ENCODE results near the gene COL23A1.
A peak's percentile ranks its signal among the peaks of the same experiment; 100 is the strongest.

Gene COL23A1

DNA sequence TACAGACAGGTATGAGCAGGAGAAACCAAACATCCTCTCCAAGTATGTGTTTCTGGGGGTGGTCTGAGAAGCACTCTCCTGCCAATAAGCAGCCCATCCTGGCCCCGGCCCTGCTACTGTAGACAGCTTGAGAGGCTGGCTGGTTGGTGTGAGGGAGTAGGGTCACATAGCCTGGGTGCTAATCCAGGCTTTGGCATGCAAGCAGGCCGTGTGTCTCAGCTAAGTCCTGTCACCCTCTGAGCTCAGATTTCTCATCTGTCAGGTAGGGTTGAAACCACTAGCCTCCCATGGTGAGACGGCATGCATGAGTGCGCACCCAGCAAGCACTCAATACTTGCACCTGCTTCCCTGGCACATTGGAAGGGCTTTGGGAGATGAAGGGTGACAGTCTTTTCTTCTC, 307.8 kb downstream of the COL23A1 start:
- no peak for DNase-seq (ENCODE audit: low read depth)
- H3K4me3 ChIP-seq (ENCODE audit: low read depth, low read length) = no peak overlapping the region
- TF ChIP-seq, protein P1, sequence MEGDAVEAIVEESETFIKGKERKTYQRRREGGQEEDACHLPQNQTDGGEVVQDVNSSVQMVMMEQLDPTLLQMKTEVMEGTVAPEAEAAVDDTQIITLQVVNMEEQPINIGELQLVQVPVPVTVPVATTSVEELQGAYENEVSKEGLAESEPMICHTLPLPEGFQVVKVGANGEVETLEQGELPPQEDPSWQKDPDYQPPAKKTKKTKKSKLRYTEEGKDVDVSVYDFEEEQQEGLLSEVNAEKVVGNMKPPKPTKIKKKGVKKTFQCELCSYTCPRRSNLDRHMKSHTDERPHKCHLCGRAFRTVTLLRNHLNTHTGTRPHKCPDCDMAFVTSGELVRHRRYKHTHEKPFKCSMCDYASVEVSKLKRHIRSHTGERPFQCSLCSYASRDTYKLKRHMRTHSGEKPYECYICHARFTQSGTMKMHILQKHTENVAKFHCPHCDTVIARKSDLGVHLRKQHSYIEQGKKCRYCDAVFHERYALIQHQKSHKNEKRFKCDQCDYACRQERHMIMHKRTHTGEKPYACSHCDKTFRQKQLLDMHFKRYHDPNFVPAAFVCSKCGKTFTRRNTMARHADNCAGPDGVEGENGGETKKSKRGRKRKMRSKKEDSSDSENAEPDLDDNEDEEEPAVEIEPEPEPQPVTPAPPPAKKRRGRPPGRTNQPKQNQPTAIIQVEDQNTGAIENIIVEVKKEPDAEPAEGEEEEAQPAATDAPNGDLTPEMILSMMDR (conservative IDR thresholded peaks at IDR 0.05; ENCODE audit: low read depth, low read length) = no peak

DNA sequence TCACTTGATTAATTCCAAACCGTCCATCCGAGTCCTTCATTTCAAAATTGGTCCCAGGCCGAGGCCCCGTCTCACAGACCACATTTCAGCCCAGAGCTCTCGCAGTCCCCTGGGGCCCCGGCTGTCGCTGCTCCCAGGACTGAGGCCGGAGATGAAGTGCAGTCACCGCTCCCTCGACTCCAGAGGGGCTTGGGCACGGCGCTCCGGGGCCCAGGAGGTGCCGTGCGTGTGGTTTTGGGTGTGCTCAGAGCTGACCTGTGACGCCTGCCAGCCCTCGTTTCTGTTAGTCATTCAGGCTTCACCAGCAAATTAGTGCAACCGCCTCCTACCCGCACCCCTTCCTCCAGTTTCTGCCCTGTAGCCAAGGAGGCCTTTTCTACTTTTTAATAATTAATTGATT, 308.9 kb downstream of the COL23A1 start:
- no peak overlapping the region for H3K4me3 ChIP-seq (ENCODE audit: low read depth, low read length)
- DNase-seq (ENCODE audit: low read depth) = no peak
- TF ChIP-seq, protein P1 (conservative IDR thresholded peaks at IDR 0.05; ENCODE audit: low read depth, low read length) = no peak

DNA sequence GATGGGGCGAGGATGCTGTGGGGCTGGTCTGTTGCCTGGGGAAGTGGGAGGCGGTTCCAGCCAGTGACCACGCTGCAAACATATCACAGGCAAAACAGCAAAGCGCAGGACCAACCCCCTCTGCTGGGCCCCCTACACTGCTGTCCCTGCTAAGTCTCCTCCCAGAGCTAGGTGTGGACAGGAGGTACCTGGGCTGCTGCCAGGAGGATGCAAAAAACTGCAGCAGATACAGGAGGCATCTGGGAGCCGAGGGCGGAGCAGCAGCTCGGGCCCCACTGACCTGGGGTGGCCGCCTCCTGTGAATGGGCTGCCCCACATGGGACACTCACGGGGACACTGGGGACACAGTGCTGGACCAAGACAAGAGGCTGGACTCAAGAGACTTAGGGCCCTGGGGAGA, 309.6 kb downstream of the COL23A1 start:
- TF ChIP-seq, protein P1 (conservative IDR thresholded peaks at IDR 0.05; ENCODE audit: low read depth, low read length) = no peak
- DNase-seq (ENCODE audit: low read depth) = no peak
- H3K4me3 ChIP-seq (ENCODE audit: low read depth, low read length) = no peak overlapping the region

DNA sequence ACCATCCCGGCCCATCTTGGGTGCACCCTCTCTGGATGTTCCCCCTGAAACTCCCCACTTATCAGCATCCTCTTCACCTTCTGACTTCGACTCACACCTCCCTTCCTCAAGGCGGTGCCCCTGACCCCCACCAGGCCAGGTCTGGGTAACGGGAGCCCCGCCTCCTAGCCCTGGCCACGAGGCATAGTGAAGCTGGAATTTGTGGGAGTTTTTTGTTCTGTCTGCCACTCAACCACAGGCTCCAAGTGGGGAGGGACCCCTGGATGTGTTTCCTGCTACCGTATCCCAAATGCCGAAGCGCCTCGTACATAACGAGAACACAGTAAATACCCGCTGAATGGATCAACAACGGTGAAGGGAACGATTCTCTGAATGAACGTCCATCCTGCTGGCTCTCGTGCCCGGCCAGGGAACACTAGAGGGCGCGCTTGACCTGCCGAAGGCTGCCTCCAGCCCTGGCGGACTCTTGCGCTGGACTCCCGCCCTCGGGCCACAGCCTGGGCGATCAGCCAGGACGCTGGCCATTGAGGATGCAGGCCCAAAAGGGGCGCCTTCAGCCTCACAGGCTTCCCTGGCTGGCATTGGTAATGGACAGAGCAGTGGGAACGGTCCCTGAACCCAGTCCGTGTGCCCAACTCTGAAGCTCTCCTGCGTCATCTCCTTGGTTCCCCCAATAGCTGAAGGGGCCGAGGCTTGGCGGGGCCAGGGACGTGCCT, 310.3 kb downstream of the COL23A1 start:
- H3K4me3 ChIP-seq (ENCODE audit: low read depth, low read length) = no peak overlapping the region
- TF ChIP-seq, protein P1 (conservative IDR thresholded peaks at IDR 0.05; ENCODE audit: low read depth, low read length) = peak; percentile 99
- DNase-seq (ENCODE audit: low read depth) = peak; percentile 87

DNA sequence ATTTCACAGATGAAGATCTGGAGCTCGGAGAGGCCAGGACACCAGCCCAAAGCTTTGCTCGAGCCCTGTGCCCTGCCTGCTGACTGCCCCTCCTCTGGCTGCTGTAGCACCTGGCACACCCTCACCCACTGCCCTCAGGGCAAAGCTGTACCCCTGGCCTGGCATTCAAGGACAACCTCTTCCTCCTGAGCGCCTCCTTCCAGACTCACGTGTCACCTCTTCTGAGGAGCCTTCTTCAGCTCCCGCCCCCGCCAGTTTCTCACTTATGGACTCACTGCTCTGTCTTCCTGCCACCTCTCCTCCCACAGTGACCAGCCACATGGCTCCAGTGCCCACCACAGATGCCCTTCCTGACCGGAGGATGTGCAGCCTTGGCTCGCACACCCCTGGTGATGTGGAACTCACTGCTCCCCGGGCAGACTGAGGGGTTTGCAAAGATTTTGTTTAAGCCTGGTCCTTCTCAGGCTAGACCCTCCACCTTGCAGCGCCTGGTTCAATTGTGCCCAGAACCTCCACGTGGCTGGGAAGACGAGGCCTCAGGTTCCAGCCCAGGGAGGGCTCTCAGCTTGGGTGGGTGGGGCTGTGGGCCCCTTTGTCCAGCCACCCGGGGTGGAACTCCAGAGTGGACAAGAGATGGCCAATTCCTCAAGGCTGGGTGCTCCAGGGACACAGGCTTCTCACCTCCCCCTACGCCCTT, 311.0 kb downstream of the COL23A1 start:
- DNase-seq (ENCODE audit: low read depth) = no peak
- TF ChIP-seq, protein P1 (conservative IDR thresholded peaks at IDR 0.05; ENCODE audit: low read depth, low read length) = no peak
- H3K4me3 ChIP-seq (ENCODE audit: low read depth, low read length) = no peak overlapping the region

DNA sequence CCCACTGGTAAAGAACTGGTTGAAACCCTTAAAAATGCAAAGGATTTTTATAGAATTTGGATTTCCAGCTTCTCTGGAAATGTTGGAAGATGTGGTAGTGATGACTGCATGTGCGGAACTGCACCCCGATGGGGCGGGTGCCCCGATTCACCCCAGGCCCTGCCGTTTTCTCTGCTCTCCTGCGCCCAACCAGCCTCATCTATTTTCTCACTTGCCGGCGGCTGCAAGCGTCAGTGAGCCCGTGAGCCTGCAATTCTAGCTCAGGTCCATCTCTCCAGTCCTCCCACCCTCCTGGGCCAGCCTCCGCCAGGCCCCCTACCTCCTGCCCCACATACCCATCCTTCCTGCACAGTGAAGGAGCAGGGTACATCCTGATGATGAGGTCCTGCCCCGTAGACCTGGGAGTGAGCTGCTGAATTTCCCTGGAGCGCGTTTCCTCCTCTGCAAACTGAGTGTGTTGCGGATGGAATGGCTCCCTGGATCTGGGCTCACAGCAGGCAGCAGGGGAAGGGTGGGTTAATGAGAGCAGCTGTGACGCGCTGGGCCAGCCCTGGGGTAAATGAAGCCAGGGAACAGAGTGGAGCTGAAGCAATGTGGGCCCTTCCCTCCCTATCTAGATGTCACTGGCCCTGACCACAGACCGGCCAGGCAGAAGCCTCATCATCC, 311.7 kb downstream of the COL23A1 start:
- H3K4me3 ChIP-seq (ENCODE audit: low read depth, low read length) = no peak overlapping the region
- TF ChIP-seq, protein P1 (conservative IDR thresholded peaks at IDR 0.05; ENCODE audit: low read depth, low read length) = no peak
- no peak for DNase-seq (ENCODE audit: low read depth)
